Parathyroid adenoma (tissue), 2 donors: Measurements from ENCODE around the gene SPATA7.

Experiments
- H2AFZ ChIP-seq: fragments of 300-600 bp; sonication (generic); one replicate; pipeline ENCODE4 v1.7.0; 2017; ENCODE audit warnings: antibody characterized with exemption, mild to moderate bottlenecking
- H3K27ac ChIP-seq: fragments of 300-600 bp; sonication (generic); one replicate; pipeline ENCODE4 v1.7.0; 2017
- H3K27me3 ChIP-seq: fragments of 300-600 bp; sonication (generic); one replicate; pipeline ENCODE4 v1.7.0; 2017; ENCODE audit warnings: low read length; ENCODE audit not compliant: control insufficient read depth, insufficient read depth
- H3K36me3 ChIP-seq: fragments of 300-600 bp; sonication (generic); one replicate; pipeline ENCODE4 v1.7.0; 2017; ENCODE audit warnings: low read length; ENCODE audit not compliant: control insufficient read depth, insufficient read depth
- H3K4me1 ChIP-seq: fragments of 300-600 bp; sonication (generic); one replicate; pipeline ENCODE4 v1.7.0; 2017; ENCODE audit warnings: control low read depth
- H3K4me2 ChIP-seq: fragments of 300-600 bp; sonication (generic); one replicate; pipeline ENCODE4 v1.7.0; 2017; ENCODE audit warnings: low read length
- H3K4me3 ChIP-seq: fragments of 300-600 bp; sonication (generic); one replicate; pipeline ENCODE4 v1.7.0; 2017; ENCODE audit warnings: low read depth, low read length
- H3K79me2 ChIP-seq: fragments of 300-600 bp; sonication (generic); one replicate; pipeline ENCODE4 v1.7.0; 2017; ENCODE audit warnings: control low read depth
- H3K9ac ChIP-seq: fragments of 300-600 bp; sonication (generic); one replicate; pipeline ENCODE4 v1.7.0; 2017; ENCODE audit warnings: mild to moderate bottlenecking
- H3K9me3 ChIP-seq: fragments of 300-600 bp; sonication (generic); one replicate; pipeline ENCODE4 v1.7.0; 2017; ENCODE audit warnings: low read length; ENCODE audit not compliant: control insufficient read depth
- TF ChIP-seq, protein P1 (sequence below): fragments of 300-600 bp; sonication (generic); IDR thresholded peaks from one replicate; pipeline ENCODE4 v1.7.0; 2017; ENCODE audit warnings: antibody characterized with exemption, mild to moderate bottlenecking
- donor health status: primary hyperparathyroidism.

Gene SPATA7

DNA sequence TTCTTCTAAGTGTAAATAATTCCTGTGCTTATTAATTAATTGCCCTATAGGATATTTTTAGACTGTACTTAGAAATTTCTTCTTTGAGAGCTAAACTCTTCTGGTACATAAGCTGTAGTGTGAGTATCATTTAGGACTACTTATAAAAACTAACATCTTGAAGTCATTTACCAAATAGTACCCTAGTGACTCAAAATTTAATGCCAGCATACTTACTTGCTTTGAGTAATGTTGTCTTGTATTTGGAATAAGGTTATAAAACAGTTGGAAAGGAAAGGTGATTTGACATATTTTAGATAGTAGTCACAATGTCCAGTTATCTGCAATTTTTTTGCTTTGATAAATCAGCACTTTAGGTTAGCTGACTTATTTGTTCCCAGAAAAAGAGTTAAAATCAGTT, 39.1 kb downstream of the SPATA7 start:
- Histone ChIP-seq H2AFZ (no peak overlapping the region), H3K27ac (no peak overlapping the region), H3K79me2 (no peaks in the 10 kb centered on the region), H3K9me3 (no peaks in the 10 kb centered on the region), H3K4me1 (no peaks in the 10 kb centered on the region), H3K4me3 (no peak overlapping the region), H3K4me2 (no peak overlapping the region), H3K9ac (no peak overlapping the region), H3K36me3 (no peaks in the 10 kb centered on the region), H3K27me3 (no peaks in the 10 kb centered on the region)
- TF ChIP-seq, protein P1, sequence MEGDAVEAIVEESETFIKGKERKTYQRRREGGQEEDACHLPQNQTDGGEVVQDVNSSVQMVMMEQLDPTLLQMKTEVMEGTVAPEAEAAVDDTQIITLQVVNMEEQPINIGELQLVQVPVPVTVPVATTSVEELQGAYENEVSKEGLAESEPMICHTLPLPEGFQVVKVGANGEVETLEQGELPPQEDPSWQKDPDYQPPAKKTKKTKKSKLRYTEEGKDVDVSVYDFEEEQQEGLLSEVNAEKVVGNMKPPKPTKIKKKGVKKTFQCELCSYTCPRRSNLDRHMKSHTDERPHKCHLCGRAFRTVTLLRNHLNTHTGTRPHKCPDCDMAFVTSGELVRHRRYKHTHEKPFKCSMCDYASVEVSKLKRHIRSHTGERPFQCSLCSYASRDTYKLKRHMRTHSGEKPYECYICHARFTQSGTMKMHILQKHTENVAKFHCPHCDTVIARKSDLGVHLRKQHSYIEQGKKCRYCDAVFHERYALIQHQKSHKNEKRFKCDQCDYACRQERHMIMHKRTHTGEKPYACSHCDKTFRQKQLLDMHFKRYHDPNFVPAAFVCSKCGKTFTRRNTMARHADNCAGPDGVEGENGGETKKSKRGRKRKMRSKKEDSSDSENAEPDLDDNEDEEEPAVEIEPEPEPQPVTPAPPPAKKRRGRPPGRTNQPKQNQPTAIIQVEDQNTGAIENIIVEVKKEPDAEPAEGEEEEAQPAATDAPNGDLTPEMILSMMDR = no peak

DNA sequence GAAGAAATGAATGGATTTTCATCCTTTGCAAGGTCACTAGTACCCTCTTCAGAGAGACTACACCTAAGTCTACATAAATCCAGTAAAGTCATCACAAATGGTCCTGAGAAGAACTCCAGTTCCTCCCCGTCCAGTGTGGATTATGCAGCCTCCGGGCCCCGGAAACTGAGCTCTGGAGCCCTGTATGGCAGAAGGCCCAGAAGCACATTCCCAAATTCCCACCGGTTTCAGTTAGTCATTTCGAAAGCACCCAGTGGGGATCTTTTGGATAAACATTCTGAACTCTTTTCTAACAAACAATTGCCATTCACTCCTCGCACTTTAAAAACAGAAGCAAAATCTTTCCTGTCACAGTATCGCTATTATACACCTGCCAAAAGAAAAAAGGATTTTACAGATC, 40.8 kb downstream of the SPATA7 start:
- Histone ChIP-seq H3K4me1 (no peaks in the 10 kb centered on the region), H3K36me3 (no peaks in the 10 kb centered on the region), H3K79me2 (no peaks in the 10 kb centered on the region), H3K27me3 (no peaks in the 10 kb centered on the region), H2AFZ (no peak overlapping the region), H3K27ac (no peak overlapping the region), H3K9me3 (no peaks in the 10 kb centered on the region), H3K9ac (no peak overlapping the region), H3K4me2 (no peak overlapping the region), H3K4me3 (no peak overlapping the region)
- TF ChIP-seq, protein P1 = no peak

DNA sequence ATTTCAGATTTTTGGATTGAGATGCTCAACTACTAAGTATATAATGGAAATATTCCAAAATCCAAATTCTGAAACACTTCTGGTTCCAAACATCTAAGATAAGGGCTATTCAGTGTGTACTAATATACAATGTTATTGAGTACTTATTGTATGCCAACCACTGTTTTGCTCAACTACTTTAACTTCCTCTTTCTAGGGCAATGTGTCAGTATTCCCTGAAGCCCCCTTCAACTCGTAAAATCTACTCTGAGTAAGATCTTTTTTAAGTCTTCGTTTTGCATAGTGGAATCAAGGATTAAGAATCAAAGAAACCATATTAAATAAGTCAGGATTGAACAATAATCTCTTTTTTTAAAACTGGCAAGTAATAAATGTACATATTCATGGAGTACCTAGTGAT, 45.5 kb downstream of the SPATA7 start:
- Histone ChIP-seq H3K27ac (no peak overlapping the region), H3K4me1 (no peaks in the 10 kb centered on the region), H3K9ac (no peak overlapping the region), H2AFZ (no peak overlapping the region), H3K4me2 (no peak overlapping the region), H3K27me3 (no peaks in the 10 kb centered on the region), H3K4me3 (no peak overlapping the region), H3K79me2 (no peaks in the 10 kb centered on the region), H3K36me3 (no peaks in the 10 kb centered on the region), H3K9me3 (no peaks in the 10 kb centered on the region)
- TF ChIP-seq, protein P1 = no peak

DNA sequence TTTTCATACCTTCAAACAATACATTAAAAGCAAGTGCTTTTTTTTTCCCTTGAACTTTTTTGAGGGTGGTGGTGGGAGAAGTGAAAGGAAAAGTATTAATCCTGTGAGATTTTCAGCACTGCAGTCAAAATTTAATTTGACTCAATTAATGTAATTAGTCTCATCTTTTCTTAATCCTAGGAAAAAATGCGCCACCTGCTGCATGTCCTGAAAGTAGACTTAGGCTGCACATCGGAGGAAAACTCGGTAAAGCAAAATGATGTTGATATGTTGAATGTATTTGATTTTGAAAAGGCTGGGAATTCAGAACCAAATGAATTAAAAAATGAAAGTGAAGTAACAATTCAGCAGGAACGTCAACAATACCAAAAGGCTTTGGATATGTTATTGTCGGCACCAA, 52.2 kb downstream of the SPATA7 start:
- H3K79me2 ChIP-seq = no peaks in the 10 kb centered on the region
- no peak overlapping the region for H3K4me2 ChIP-seq
- no peaks in the 10 kb centered on the region for H3K4me1 ChIP-seq
- H3K36me3 ChIP-seq = no peaks in the 10 kb centered on the region
- no peak overlapping the region for H2AFZ ChIP-seq
- H3K9me3 ChIP-seq = no peaks in the 10 kb centered on the region
- no peak overlapping the region for H3K9ac ChIP-seq
- H3K27ac ChIP-seq = no peak overlapping the region
- TF ChIP-seq, protein P1 = no peak
- no peaks in the 10 kb centered on the region for H3K27me3 ChIP-seq
- no peak overlapping the region for H3K4me3 ChIP-seq

DNA sequence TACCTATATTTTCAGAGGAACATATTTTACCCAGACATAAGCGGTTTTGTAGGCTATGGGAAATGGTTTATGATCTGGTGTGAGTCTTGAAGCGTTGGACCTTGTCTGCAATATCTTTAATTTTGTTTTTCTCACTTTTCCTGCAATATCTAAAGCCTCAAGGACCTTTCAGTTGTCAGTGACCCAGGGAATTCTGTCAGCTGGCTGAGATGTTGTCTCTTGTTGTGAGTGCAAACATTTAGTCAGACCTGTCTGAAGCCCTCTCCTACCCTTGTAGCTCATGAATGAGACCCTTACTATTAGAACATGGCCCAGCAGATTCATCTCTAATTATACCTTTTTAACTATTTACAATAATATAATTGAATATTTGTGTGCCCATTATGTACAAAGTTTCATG, 53.6 kb downstream of the SPATA7 start:
- H3K9ac ChIP-seq = no peak overlapping the region
- H3K4me3 ChIP-seq = no peak overlapping the region
- no peak overlapping the region for H2AFZ ChIP-seq
- TF ChIP-seq, protein P1 = no peak
- H3K27ac ChIP-seq = no peak overlapping the region
- H3K27me3 ChIP-seq = no peaks in the 10 kb centered on the region
- H3K4me2 ChIP-seq = no peak overlapping the region
- no peaks in the 10 kb centered on the region for H3K79me2 ChIP-seq
- no peaks in the 10 kb centered on the region for H3K9me3 ChIP-seq
- no peaks in the 10 kb centered on the region for H3K4me1 ChIP-seq
- no peaks in the 10 kb centered on the region for H3K36me3 ChIP-seq
